Measurements from ENCODE around the gene CYP19A1.

GRCh38 chr15:51181221-51181620 is 157.2 kb downstream of the CYP19A1 start:
- TF ChIP-seq TAF1 (IDR thresholded peaks at IDR 0.05; ENCODE audit: low read depth, low read length) = no peak
- TF ChIP-seq CTCF (IDR thresholded peaks at IDR 0.05; ENCODE audit: control extremely low read depth in 1 of 3, insufficient read depth in 1 of 3, low read depth in 1 of 3, low read length in 3 of 3) = no peak
- TF ChIP-seq GABPA (IDR thresholded peaks at IDR 0.05; ENCODE audit: borderline replicate concordance, insufficient read depth, low read length) = no peak
- no peak for TF ChIP-seq KDM5A (IDR thresholded peaks at IDR 0.05; ENCODE audit: low read length)
- no peak for TF ChIP-seq SIX5 (IDR thresholded peaks at IDR 0.05; ENCODE audit: low read depth, low read length)
